HG03097 (cell line): Measurements from ENCODE around the gene RFFL.
A peak's percentile ranks its signal among the peaks of the same experiment; 100 is the strongest.
"Not testable (repeated sequence)": the region's sequence is repeated elsewhere in the genome, so short reads cannot be mapped to it uniquely, and the experiment has no call there.

Experiments used
- ATAC-seq: cut with Tn5 transposase; IDR thresholded peaks from one replicate; pipeline ENCODE4 v1.9.1; 2021; ENCODE audit not compliant: unreplicated experiment, low FRiP score

The RFFL gene

DNA sequence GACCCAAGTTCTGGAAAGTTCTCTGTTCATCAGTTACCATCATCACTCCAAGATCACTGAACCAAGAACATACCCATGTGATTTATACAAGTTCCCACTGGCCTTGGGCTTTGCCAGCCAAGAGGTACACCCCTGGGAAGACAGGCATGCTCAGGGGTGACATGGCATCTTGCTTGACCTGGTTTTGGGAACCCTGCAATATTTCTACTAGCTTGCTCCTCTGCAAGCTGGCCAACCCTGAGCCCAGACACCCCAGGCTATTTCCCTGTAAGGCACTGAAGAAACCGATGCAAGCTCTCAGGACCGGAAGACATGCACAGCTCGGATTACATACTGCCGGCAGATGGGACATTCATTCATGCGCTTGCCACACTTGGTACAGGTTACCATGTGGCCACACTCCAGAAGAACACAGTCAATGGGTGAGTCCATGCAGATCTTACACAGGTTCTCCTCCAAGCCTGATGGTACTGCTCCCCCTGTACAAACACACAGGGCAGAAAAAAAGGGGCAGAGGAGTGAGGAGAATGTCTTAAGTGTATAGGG lies 51.8 kb downstream of the RFFL start:
- ATAC-seq, result no peak

- no peak for ATAC-seq
Observed at GRCh38 chr17:35010093-35010492, 53.4 kb downstream of the RFFL start.

- no peak for ATAC-seq
Observed at GRCh38 chr17:35006961-35007360, 56.5 kb downstream of the RFFL start.

DNA sequence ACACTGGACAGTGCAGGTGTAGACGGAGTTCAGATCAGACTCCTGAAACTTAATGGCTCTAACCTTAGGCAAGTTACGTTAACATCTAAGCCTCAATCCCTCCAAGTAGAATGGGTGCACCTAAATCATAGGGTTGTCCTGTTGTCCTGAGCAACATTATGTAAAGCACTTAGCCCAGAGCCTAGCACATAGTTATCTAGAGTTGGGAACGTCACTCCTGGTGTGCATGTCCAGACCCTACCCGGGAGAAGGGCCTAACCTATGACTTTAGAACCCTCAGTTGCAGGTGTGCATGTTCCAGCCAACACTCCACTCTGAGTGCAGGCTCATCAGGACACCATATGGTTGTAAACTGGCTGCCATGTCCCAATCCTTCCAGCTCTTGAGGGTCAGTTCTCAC lies 57.2 kb downstream of the RFFL start:
- ATAC-seq, result no peak

- ATAC-seq, result no peak
Observed at GRCh38 chr17:35003778-35004177, 59.7 kb downstream of the RFFL start.

DNA sequence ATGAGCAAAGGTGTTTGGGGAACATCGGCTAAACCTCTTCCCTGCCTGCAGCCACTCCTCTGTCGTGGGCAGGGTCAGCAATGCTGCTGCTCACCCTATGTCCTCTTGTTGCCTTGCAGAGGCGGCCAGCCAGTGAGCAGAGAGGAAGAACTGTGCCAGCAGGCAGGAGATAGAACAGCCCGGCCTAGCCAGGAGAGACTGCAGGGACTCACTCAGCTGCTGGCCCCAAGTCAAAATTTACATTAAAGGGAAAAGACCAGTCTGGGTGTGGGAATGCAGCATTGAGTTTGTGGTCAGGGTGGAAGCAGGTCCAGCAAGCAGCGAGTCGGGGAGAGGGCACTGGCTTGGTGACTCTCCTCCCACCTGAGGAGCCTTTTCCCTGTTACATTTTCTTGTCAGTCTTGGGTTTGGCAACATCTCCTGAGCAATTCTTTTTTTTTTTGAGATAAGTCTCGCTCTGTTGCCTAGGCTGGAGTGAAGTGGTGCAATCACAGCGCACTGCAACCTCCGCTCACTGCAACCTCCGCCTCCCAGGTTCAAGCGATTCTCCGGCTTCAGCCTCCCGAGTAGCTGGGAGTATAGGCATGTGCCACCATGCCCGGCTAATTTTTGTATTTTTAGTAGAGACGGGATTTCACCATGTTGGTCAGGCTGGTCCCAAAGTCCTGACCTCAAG lies 60.5 kb downstream of the RFFL start:
- no peak for ATAC-seq

- ATAC-seq, result no peak
Observed at GRCh38 chr17:35001549-35001948, 62.0 kb downstream of the RFFL start.

DNA sequence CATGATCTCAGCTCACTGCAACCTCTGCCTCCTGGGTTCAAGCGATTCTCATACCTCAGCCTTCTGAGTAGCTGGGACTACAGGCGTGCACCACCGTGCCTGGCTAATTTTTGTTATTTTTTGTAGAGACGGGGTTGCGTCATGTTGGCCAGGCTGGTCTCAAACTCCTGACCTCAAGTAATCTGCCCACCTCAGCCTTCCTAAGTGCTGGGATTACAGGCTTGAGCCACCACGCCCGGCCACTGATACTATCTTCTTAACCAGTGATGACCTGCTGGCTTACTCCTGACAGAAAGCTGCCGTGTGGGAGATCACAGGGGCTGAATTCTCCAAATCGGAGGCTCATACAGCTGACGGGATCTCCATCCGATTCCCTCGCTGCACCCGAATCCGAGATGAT lies 62.5 kb downstream of the RFFL start:
- not testable (repeated sequence) for ATAC-seq

DNA sequence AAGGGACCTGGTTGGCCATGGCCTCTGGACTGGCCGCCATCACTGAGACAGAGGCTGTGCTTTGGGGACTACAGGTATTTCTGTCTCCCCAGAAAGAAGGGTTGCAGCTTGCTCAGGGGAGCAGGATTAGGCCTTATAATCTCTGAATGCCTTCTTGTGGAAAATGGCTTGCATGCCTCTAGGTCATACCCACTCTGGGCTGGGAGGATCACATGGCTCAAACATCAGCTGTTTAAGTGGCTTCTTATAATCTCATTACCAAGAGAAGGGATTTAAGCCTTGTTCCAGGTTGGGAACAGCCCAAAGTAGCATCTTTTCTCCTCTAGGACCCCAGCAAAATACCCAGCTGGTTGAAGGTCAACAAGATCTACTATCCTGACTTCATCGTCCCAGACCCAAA lies 64.1 kb downstream of the RFFL start:
- ATAC-seq, result no peak

- no peak for ATAC-seq
Observed at GRCh38 chr17:34998205-34998604, 65.3 kb downstream of the RFFL start.

GRCh38 chr17:34997355-34997862 lies 66.1 kb downstream of the RFFL start:
- no peak for ATAC-seq

- no peak for ATAC-seq
Observed at GRCh38 chr17:34996422-34997285, 66.9 kb downstream of the RFFL start.

DNA sequence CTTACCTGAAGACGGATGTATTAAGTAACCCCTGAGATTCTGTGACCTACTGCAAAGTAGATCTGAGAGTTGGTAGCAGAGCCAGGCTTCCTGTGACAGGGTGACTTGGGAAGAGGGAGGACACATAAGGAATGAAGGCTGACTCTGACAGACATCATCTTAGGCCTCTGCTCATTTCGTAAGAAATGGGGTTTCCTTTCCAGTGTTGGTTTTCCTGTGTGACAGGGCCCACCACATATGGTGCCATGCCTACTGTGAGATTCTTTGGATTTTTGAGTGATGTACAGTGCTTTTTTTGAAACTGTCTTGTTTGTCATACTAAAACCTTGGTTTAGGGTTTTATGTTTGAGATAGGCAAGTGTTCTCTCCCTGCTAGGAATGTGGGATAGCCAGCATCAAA lies 70.5 kb downstream of the RFFL start:
- no peak for ATAC-seq

DNA sequence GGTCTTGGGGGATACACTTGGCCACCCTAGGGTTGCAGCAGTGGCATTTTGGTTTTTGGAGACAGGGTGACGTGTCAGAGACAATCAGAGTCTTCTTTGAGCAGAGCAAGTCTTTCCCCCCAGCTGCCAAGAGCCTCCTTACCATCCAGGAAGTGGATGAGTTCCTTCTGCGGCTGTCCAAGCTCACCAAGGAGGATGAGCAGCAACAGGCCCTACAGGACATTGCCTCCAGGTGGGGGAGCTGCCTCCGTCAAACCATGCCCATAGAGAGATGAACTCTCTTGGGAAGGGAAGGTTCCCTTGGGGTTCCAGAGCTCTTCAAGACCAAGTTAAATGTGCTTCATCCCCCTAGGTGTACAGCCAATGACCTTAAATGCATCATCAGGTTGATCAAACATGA lies 71.9 kb downstream of the RFFL start:
- ATAC-seq, result no peak

- ATAC-seq, result no peak
Observed at GRCh38 chr17:34990921-34991365, 72.6 kb downstream of the RFFL start.

- no peak for ATAC-seq
Observed at GRCh38 chr17:34989473-34989872, 74.0 kb downstream of the RFFL start.

DNA sequence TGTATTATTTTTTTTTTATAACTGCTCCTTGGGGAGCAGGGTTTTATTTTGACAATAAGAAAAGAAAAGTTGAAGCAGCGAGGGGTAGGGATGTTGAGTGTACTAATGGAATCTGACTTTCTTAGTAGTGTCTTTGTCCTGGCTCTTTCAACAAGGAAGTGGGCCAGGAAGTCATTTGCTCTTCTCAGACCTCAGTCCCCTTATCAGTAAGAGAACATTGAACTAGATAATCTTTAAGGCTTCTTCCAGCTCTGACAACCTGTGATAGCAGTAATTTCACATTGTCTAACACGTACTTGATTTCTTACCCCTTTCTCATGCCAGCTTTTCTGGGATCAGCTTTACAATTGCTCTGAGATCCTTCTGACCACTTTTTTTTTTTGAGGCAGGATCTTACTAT lies 74.9 kb downstream of the RFFL start:
- no peak for ATAC-seq

DNA sequence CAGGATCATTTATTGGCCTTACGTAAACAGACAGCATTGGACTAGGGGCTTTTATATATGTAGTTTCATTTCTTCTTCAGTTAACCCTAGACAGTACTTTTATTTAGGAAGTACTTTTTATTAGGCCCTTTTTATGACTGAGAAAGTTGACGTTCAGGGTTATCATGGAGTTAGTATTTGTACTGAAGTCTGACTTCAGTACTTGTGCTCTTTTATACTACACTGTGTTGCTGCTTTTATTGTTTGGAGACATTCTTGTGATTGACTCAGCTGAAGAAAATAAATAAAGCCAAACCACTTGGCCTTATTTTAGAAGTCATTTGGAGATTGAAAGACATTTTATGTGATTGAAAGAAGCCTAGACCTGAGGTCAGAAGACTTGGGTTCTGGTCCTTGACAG lies 76.3 kb downstream of the RFFL start:
- no peak for ATAC-seq

- no peak for ATAC-seq
Observed at GRCh38 chr17:34981538-34982241, 81.8 kb downstream of the RFFL start.

DNA sequence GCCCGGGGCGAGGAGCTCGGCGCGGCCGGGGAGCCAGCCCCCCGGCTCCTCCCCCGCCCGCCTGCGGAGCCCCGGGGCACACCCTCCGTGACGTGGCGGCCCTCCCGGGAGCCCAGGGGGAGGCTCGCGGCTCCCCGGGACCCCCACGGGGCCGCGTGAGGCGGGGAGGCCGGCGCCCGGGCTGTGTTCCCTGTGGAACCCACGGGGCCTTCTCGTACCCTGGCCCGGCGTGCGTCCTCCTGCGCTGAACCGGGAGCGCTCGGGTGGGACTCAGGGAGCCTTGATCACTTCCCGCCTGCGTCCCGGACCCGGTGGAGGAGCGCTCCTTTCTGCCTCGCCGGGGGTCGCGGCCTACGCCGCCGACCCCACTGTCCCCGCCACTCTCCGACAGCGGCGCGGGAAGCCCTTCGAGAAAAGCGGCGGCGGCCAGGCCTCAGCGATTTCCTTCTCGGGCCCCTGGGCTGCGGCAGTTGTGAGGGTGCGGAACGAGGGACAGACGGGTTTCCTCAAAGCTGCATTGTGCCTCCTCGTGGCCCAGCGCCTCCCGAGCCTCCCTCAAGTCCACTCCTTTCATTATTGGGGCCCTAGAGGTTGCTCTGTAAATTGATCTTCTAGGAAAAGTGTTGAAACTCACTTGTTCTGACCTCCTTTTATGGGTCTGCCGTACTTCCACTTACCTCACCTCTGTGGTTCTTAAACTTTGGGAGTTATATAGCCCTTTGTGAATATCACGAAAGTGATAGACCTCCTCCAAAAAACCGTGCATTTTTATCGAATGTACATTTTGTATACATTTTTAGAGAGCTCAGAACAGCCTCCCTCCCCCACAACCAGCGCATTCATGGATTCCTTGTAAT lies 82.6 kb downstream of the RFFL start:
- peak; percentile 79 for ATAC-seq
